SK-N-SH treated with all-trans-retinoic acid at 6 μM for 48 hours (cell line): ENCODE data around the gene CD151.

Experiments used
- ATAC-seq: fragments of 200-7000 bp; cut with Tn5 transposase; 3 replicates; pipeline ENCODE4 v1.9.1; 2020; ENCODE audit warnings: mild to moderate bottlenecking, moderate library complexity
- ARNTL ChIP-seq: fragments of 450-650 bp; formaldehyde crosslinking; IDR thresholded peaks from 2 replicates; pipeline ENCODE4 v1.5.0; 2020; ENCODE audit warnings: low read depth, mild to moderate bottlenecking, moderate library complexity, borderline replicate concordance
- CSDC2 ChIP-seq: fragments of 250-450 bp; sonication (Bioruptor Pico); IDR thresholded peaks from 2 replicates; pipeline ENCODE4 v1.5.0; 2020; ENCODE audit warnings: mild to moderate bottlenecking, moderate library complexity
- GLIS3 ChIP-seq: fragments of 250-450 bp; sonication (Bioruptor Pico); IDR thresholded peaks from 2 replicates; pipeline ENCODE4 v1.5.0; 2020; ENCODE audit warnings: mild to moderate bottlenecking, moderate library complexity
- ISL1 ChIP-seq: fragments of 250-450 bp; sonication (Bioruptor Pico); IDR thresholded peaks from 2 replicates; pipeline ENCODE4 v2.1.2; 2022; ENCODE audit warnings: mild to moderate bottlenecking, moderate library complexity
- OSR1 ChIP-seq: fragments of 250-450 bp; sonication (Bioruptor Pico); IDR thresholded peaks from 2 replicates; pipeline ENCODE4 v1.8.0; 2022; ENCODE audit warnings: moderate library complexity, mild to moderate bottlenecking, inconsistent platforms
- PATZ1 ChIP-seq: fragments of 250-450 bp; sonication (Bioruptor Pico); IDR thresholded peaks from 2 replicates; pipeline ENCODE4 v1.8.0; 2020; ENCODE audit warnings: mild to moderate bottlenecking, moderate library complexity, borderline replicate concordance
- POU6F1 ChIP-seq: fragments of 250-450 bp; sonication (Bioruptor Pico); IDR thresholded peaks from 2 replicates; pipeline ENCODE4 v1.8.0; 2021; ENCODE audit warnings: low read depth, mild to moderate bottlenecking, moderate library complexity, borderline replicate concordance
- PPARA ChIP-seq: fragments of 250-450 bp; sonication (Bioruptor Pico); IDR thresholded peaks from 2 replicates; pipeline ENCODE4 v1.5.0; 2020; ENCODE audit warnings: mild to moderate bottlenecking, borderline replicate concordance
- SNAI2 ChIP-seq: fragments of 250-450 bp; sonication (Bioruptor Pico); IDR thresholded peaks from 2 replicates; pipeline ENCODE4 v1.5.0; 2020; ENCODE audit warnings: mild to moderate bottlenecking, moderate library complexity
- TCF4 ChIP-seq: fragments of 250-450 bp; sonication (Bioruptor Pico); IDR thresholded peaks from 2 replicates; pipeline ENCODE4 v1.8.0; 2021; ENCODE audit warnings: mild to moderate bottlenecking, moderate library complexity, borderline replicate concordance
- TSHZ2 ChIP-seq: fragments of 250-450 bp; sonication (Bioruptor Pico); IDR thresholded peaks from 2 replicates; pipeline ENCODE4 v1.5.0; 2020; ENCODE audit warnings: mild to moderate bottlenecking, moderate library complexity
- ZC3H10 ChIP-seq: fragments of 250-450 bp; sonication (Bioruptor Pico); IDR thresholded peaks from 2 replicates; pipeline ENCODE4 v1.5.1; 2021; ENCODE audit warnings: mild to moderate bottlenecking, moderate library complexity
- ZFP3 ChIP-seq: fragments of 250-450 bp; sonication (Bioruptor Pico); IDR thresholded peaks from 2 replicates; pipeline ENCODE4 v1.5.0; 2020; ENCODE audit warnings: mild to moderate bottlenecking, moderate library complexity
- ZFP30 ChIP-seq: fragments of 450-650 bp; formaldehyde crosslinking; IDR thresholded peaks from 2 replicates; pipeline ENCODE4 v1.5.0; 2022; ENCODE audit warnings: mild to moderate bottlenecking, moderate library complexity
- ZNF565 ChIP-seq: fragments of 450-650 bp; formaldehyde crosslinking; conservative IDR thresholded peaks from 2 replicates; pipeline ENCODE4 v1.5.0; 2020; ENCODE audit warnings: low read depth, mild to moderate bottlenecking, moderate library complexity
- ZNF70 ChIP-seq: fragments of 450-650 bp; formaldehyde crosslinking; IDR thresholded peaks from 2 replicates; pipeline ENCODE4 v1.5.0; 2020; ENCODE audit warnings: mild to moderate bottlenecking, moderate library complexity
- ZNF8 ChIP-seq: fragments of 450-650 bp; formaldehyde crosslinking; IDR thresholded peaks from 2 replicates; pipeline ENCODE4 v1.5.0; 2020; ENCODE audit warnings: mild to moderate bottlenecking, moderate library complexity

CD151 gene

GRCh38 chr11:865462-866430 is 33.0 kb downstream of the CD151 start:
- TF ChIP-seq TSHZ2 (no peak), ZFP3 (CRISPR knock-in tag) (no peak), ARNTL (CRISPR knock-in tag) (no peak), ZNF565 (CRISPR knock-in tag) (no peak)

GRCh38 chr11:866481-866880 is 33.7 kb downstream of the CD151 start:
- ATAC-seq, result no peak

More at GRCh38 chr11:865462-866430, 33.0 kb downstream of the CD151 start:
- no peak for ATAC-seq

GRCh38 chr11:867856-868358 is 35.2 kb downstream of the CD151 start:
- no peak for ATAC-seq
- TF ChIP-seq TCF4, result no peak
- TF ChIP-seq ZNF70 (CRISPR knock-in tag), result no peak
- TF ChIP-seq CSDC2 (CRISPR knock-in tag), result no peak
- no peak for TF ChIP-seq TSHZ2
- TF ChIP-seq POU6F1 (CRISPR knock-in tag), result no peak
- no peak for TF ChIP-seq ZFP30 (CRISPR knock-in tag)
- TF ChIP-seq OSR1 (CRISPR knock-in tag), result no peak
- TF ChIP-seq ZC3H10 (CRISPR knock-in tag), result no peak
- no peak for TF ChIP-seq ZNF8 (CRISPR knock-in tag)
- TF ChIP-seq PPARA (CRISPR knock-in tag), result no peak
- TF ChIP-seq GLIS3 (CRISPR knock-in tag), result no peak
- TF ChIP-seq ZFP3 (CRISPR knock-in tag), result no peak
- TF ChIP-seq PATZ1 (CRISPR knock-in tag), result no peak
- TF ChIP-seq, all 23 proteins: peak for 0

More at GRCh38 chr11:866481-866880, 33.7 kb downstream of the CD151 start:
- TF ChIP-seq SNAI2 (CRISPR knock-in tag) (no peak), ZNF8 (CRISPR knock-in tag) (no peak)

- TF ChIP-seq SNAI2 (CRISPR knock-in tag) (no peak), PATZ1 (CRISPR knock-in tag) (no peak), ZNF8 (CRISPR knock-in tag) (no peak), ISL1 (CRISPR knock-in tag) (no peak)
- no peak for ATAC-seq
These were observed 35.6 kb downstream of the CD151 start for GRCh38 chr11:868394-868793.
